ENCODE results near the gene PLA2G2A. TPM values are rescaled to one million over a fixed set of nuclear protein-coding genes. Genes with fewer than 3 reads are reported as not detected.

Gene PLA2G2A
- total and polyA plus RNA-seq, 5 donors from 2014 or later, result not detected

DNA sequence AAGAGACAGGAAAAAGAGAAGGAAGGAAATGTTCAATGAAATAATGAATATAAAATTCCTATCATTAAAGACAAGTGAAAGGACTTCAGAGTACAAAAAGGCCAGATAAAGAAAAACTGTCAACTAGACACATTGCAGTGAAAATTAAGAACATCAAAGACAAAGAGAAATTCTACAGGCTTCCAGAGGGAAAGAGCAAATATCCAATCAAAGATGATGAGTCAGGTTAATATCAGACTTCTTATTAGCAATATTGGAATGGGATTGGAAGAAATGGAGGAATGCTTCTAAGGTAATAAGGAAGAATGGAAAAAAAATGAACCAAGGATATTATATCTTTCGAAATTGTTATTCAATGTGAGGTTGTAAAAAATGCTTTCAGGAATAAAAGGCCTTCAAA is 7.8 kb downstream of the PLA2G2A start:
- Mint-ChIP-seq H3K27me3 (peaks cover 24% of the 10 kb centered on the region), H3K4me1 (no peaks in the 10 kb centered on the region), H3K36me3 (no peaks in the 10 kb centered on the region), H3K4me3 (no peak overlapping the region), H3K27ac (no peak overlapping the region), H3K9me3 (peaks cover 0 to 1% (median 0%) of the 10 kb centered on the region in 7 donors)
- DNase-seq, result no peak
- Histone ChIP-seq H3K27me3 (ENCODE audit: control insufficient read depth, insufficient read depth, low read length) (peaks cover 2% of the 10 kb centered on the region), H3K36me3 (ENCODE audit: control insufficient read depth, insufficient read depth, low read length) (no peaks in the 10 kb centered on the region), H3K27ac (ENCODE audit: insufficient read depth, low read length, poor library complexity, severe bottlenecking) (no peak overlapping the region), H3K4me3 (ENCODE audit: low read depth, low read length) (no peak overlapping the region), H3K4me1 (ENCODE audit: control insufficient read depth, insufficient read depth, low read length, poor library complexity, severe bottlenecking) (no peaks in the 10 kb centered on the region), H3K9me3 (ENCODE audit: control insufficient read depth in 2 of 2, low read length in 2 of 2) (no peaks in the 10 kb centered on the region)
- ATAC-seq (ENCODE audit: low read depth in 2 of 2), result no peak

GRCh38 chr1:19969898-19970660 is 9.3 kb downstream of the PLA2G2A start:
- Histone ChIP-seq H3K9me3 (ENCODE audit: control insufficient read depth in 2 of 2, low read length in 2 of 2) (no peaks in the 10 kb centered on the region), H3K36me3 (ENCODE audit: control insufficient read depth, insufficient read depth, low read length) (no peaks in the 10 kb centered on the region), H3K4me1 (ENCODE audit: control insufficient read depth, insufficient read depth, low read length, poor library complexity, severe bottlenecking) (no peaks in the 10 kb centered on the region), H3K27me3 (ENCODE audit: control insufficient read depth, insufficient read depth, low read length) (no peaks in the 10 kb centered on the region), H3K27ac (ENCODE audit: insufficient read depth, low read length, poor library complexity, severe bottlenecking) (no peak overlapping the region), H3K4me3 (ENCODE audit: low read depth, low read length) (no peak overlapping the region)
- H3K4me3 Mint-ChIP-seq, result no peak overlapping the region
- no peaks in the 10 kb centered on the region for H3K4me1 Mint-ChIP-seq
- H3K9me3 Mint-ChIP-seq, result peaks cover 0 to 2% (median 0%) of the 10 kb centered on the region in 7 donors
- peaks cover 22% of the 10 kb centered on the region for H3K27me3 Mint-ChIP-seq
- DNase-seq, result no peak
- H3K27ac Mint-ChIP-seq, result no peak overlapping the region
- no peak for ATAC-seq (ENCODE audit: low read depth in 2 of 2)
- H3K36me3 Mint-ChIP-seq, result no peaks in the 10 kb centered on the region

- Histone ChIP-seq H3K36me3 (ENCODE audit: control insufficient read depth, insufficient read depth, low read length) (no peaks in the 10 kb centered on the region), H3K9me3 (ENCODE audit: control insufficient read depth in 2 of 2, low read length in 2 of 2) (no peaks in the 10 kb centered on the region), H3K4me1 (ENCODE audit: control insufficient read depth, insufficient read depth, low read length, poor library complexity, severe bottlenecking) (no peaks in the 10 kb centered on the region), H3K4me3 (ENCODE audit: low read depth, low read length) (no peak overlapping the region), H3K27ac (ENCODE audit: insufficient read depth, low read length, poor library complexity, severe bottlenecking) (no peak overlapping the region), H3K27me3 (ENCODE audit: control insufficient read depth, insufficient read depth, low read length) (no peaks in the 10 kb centered on the region)
- H3K9me3 Mint-ChIP-seq, result peaks cover 0 to 5% (median 0%) of the 10 kb centered on the region in 7 donors
- H3K27ac Mint-ChIP-seq, result no peak overlapping the region
- H3K27me3 Mint-ChIP-seq, result peaks cover 17% of the 10 kb centered on the region
- DNase-seq (no peak), ATAC-seq (ENCODE audit: low read depth in 2 of 2) (no peak)
- H3K36me3 Mint-ChIP-seq, result no peaks in the 10 kb centered on the region
- no peaks in the 10 kb centered on the region for H3K4me1 Mint-ChIP-seq
- H3K4me3 Mint-ChIP-seq, result no peak overlapping the region
Measured at GRCh38 chr1:19967808-19968207, 11.6 kb downstream of the PLA2G2A start.

GRCh38 chr1:19964542-19964941 is 14.9 kb downstream of the PLA2G2A start:
- H3K4me1 Mint-ChIP-seq, result no peaks in the 10 kb centered on the region
- ATAC-seq (ENCODE audit: low read depth in 2 of 2), result no peak

DNA sequence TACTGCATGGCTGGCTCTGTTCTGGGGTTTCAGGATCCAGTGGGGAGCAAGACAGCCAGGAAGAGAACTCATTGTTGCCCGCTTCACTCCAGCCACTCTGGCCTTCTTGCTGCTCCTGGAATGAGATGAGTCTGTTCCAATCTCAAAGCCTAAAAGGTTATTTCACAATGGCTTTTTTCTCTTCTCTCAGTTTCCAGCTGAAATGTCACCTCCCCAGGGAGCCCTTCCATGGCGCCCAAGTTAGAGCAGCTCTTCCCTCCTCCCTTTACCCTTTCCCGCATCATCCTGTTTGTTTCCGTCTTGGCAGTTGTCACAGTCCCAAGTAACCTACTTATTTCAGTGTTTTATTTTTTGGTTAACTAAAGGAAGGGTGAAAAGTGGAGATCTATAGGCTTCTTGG is 15.8 kb downstream of the PLA2G2A start:
- Mint-ChIP-seq H3K4me1 (no peaks in the 10 kb centered on the region), H3K4me3 (no peak overlapping the region), H3K9me3 (peaks cover 0 to 8% (median 2%) of the 10 kb centered on the region in 7 donors), H3K27me3 (peaks cover 18% of the 10 kb centered on the region), H3K27ac (no peak overlapping the region), H3K36me3 (no peaks in the 10 kb centered on the region)
- no peak for DNase-seq
- H3K27ac ChIP-seq (ENCODE audit: insufficient read depth, low read length, poor library complexity, severe bottlenecking), result no peak overlapping the region
- no peaks in the 10 kb centered on the region for H3K4me1 ChIP-seq (ENCODE audit: control insufficient read depth, insufficient read depth, low read length, poor library complexity, severe bottlenecking)
- ATAC-seq (ENCODE audit: low read depth in 2 of 2), result no peak
- no peak overlapping the region for H3K4me3 ChIP-seq (ENCODE audit: low read depth, low read length)
- no peaks in the 10 kb centered on the region for H3K9me3 ChIP-seq (ENCODE audit: control insufficient read depth in 2 of 2, low read length in 2 of 2)
- no peaks in the 10 kb centered on the region for H3K36me3 ChIP-seq (ENCODE audit: control insufficient read depth, insufficient read depth, low read length)
- no peaks in the 10 kb centered on the region for H3K27me3 ChIP-seq (ENCODE audit: control insufficient read depth, insufficient read depth, low read length)

More at GRCh38 chr1:19964542-19964941, 14.9 kb downstream of the PLA2G2A start:
- DNase-seq, result no peak
- H3K9me3 Mint-ChIP-seq, result peaks cover 0 to 8% (median 2%) of the 10 kb centered on the region in 7 donors
- H3K9me3 ChIP-seq (ENCODE audit: control insufficient read depth in 2 of 2, low read length in 2 of 2), result no peaks in the 10 kb centered on the region
- no peak overlapping the region for H3K27ac Mint-ChIP-seq
- H3K36me3 Mint-ChIP-seq, result no peaks in the 10 kb centered on the region
- H3K4me3 ChIP-seq (ENCODE audit: low read depth, low read length), result no peak overlapping the region
- H3K27me3 ChIP-seq (ENCODE audit: control insufficient read depth, insufficient read depth, low read length), result no peaks in the 10 kb centered on the region
- H3K4me3 Mint-ChIP-seq, result no peak overlapping the region
- H3K27ac ChIP-seq (ENCODE audit: insufficient read depth, low read length, poor library complexity, severe bottlenecking), result no peak overlapping the region
- H3K36me3 ChIP-seq (ENCODE audit: control insufficient read depth, insufficient read depth, low read length), result no peaks in the 10 kb centered on the region
- peaks cover 18% of the 10 kb centered on the region for H3K27me3 Mint-ChIP-seq
- no peaks in the 10 kb centered on the region for H3K4me1 ChIP-seq (ENCODE audit: control insufficient read depth, insufficient read depth, low read length, poor library complexity, severe bottlenecking)

GRCh38 chr1:19960591-19960990 is 18.8 kb downstream of the PLA2G2A start:
- H3K4me3 Mint-ChIP-seq, result no peak overlapping the region
- DNase-seq (no peak), ATAC-seq (ENCODE audit: low read depth in 2 of 2) (no peak)
- H3K36me3 ChIP-seq (ENCODE audit: control insufficient read depth, insufficient read depth, low read length), result no peaks in the 10 kb centered on the region
- no peak overlapping the region for H3K27ac ChIP-seq (ENCODE audit: insufficient read depth, low read length, poor library complexity, severe bottlenecking)
- H3K4me1 Mint-ChIP-seq, result no peaks in the 10 kb centered on the region
- H3K27me3 ChIP-seq (ENCODE audit: control insufficient read depth, insufficient read depth, low read length), result no peaks in the 10 kb centered on the region
- no peak overlapping the region for H3K27ac Mint-ChIP-seq
- H3K4me1 ChIP-seq (ENCODE audit: control insufficient read depth, insufficient read depth, low read length, poor library complexity, severe bottlenecking), result no peaks in the 10 kb centered on the region
- H3K9me3 Mint-ChIP-seq, result peaks cover 0 to 8% (median 3%) of the 10 kb centered on the region in 7 donors
- H3K27me3 Mint-ChIP-seq, result peaks cover 13% of the 10 kb centered on the region
- H3K9me3 ChIP-seq (ENCODE audit: control insufficient read depth in 2 of 2, low read length in 2 of 2), result no peaks in the 10 kb centered on the region
- no peak overlapping the region for H3K4me3 ChIP-seq (ENCODE audit: low read depth, low read length)
- H3K36me3 Mint-ChIP-seq, result no peaks in the 10 kb centered on the region

DNA sequence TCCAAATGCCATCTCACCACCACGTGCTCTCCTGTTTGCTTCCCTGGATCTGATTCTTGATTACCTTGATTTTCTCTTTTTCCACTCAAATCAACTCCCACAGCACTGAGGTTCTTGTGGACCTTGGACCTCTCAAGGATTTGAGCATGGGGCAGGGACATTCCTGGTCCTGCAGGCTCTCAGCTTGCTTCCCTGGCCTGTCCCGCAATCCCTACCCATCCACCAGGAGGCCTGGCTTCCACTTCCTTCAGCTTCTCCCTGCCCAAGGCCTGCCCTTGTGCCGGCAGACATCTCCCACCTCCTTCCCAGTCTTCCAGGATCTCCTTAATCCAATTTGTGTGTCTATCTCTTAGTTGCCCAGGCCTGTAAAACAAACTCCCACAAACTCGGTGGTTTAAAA is 21.6 kb downstream of the PLA2G2A start:
- no peak for DNase-seq
- no peaks in the 10 kb centered on the region for H3K4me1 ChIP-seq (ENCODE audit: control insufficient read depth, insufficient read depth, low read length, poor library complexity, severe bottlenecking)
- Mint-ChIP-seq H3K36me3 (no peaks in the 10 kb centered on the region), H3K4me3 (no peak overlapping the region), H3K9me3 (peaks cover 0 to 9% (median 3%) of the 10 kb centered on the region in 7 donors), H3K27ac (no peak overlapping the region), H3K27me3 (peaks cover 24% of the 10 kb centered on the region), H3K4me1 (no peaks in the 10 kb centered on the region)
- no peaks in the 10 kb centered on the region for H3K36me3 ChIP-seq (ENCODE audit: control insufficient read depth, insufficient read depth, low read length)
- H3K9me3 ChIP-seq (ENCODE audit: control insufficient read depth in 2 of 2, low read length in 2 of 2), result no peaks in the 10 kb centered on the region
- peaks cover 2% of the 10 kb centered on the region for H3K27me3 ChIP-seq (ENCODE audit: control insufficient read depth, insufficient read depth, low read length)
- no peak for ATAC-seq (ENCODE audit: low read depth in 2 of 2)
- no peak overlapping the region for H3K27ac ChIP-seq (ENCODE audit: insufficient read depth, low read length, poor library complexity, severe bottlenecking)
- no peak overlapping the region for H3K4me3 ChIP-seq (ENCODE audit: low read depth, low read length)

DNA sequence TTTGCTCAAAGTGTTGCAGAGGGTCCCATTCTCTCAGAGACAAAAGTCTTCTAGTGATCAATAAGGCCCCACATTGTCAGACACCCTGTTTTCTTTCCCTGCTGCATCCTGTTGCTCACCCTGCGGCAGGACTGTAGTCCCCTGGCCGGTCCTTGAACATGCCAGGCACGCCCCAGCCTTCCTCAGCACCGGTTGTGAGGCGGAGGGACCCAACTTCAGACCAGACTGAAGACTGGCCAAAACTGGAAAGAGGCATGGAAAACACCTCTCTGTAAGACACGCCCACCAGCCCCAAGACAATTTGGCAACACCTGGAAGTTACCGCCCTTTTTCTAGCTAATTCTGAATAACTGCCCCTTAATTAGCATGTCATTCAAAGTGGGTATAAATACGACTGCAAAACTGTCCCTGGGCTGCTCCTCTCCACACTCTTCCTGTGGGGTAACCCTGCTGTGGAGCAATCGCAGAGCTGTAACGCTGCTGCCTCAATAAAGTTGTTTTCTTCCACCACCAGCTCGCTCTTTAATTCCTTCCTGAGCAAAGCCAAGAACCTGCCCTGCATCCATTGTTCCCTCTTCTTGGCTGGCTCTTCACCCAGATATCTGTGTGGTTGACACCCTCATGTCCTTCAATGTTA is 23.8 kb downstream of the PLA2G2A start:
- no peaks in the 10 kb centered on the region for H3K9me3 ChIP-seq (ENCODE audit: control insufficient read depth in 2 of 2, low read length in 2 of 2)
- DNase-seq, result no peak
- no peak overlapping the region for H3K4me3 ChIP-seq (ENCODE audit: low read depth, low read length)
- ATAC-seq (ENCODE audit: low read depth in 2 of 2), result no peak
- no peaks in the 10 kb centered on the region for H3K36me3 ChIP-seq (ENCODE audit: control insufficient read depth, insufficient read depth, low read length)
- H3K27ac Mint-ChIP-seq, result no peak overlapping the region
- peaks cover 0 to 6% (median 2%) of the 10 kb centered on the region in 7 donors for H3K9me3 Mint-ChIP-seq
- H3K36me3 Mint-ChIP-seq, result no peaks in the 10 kb centered on the region
- H3K4me1 ChIP-seq (ENCODE audit: control insufficient read depth, insufficient read depth, low read length, poor library complexity, severe bottlenecking), result no peaks in the 10 kb centered on the region
- no peak overlapping the region for H3K4me3 Mint-ChIP-seq
- H3K4me1 Mint-ChIP-seq, result no peaks in the 10 kb centered on the region
- H3K27ac ChIP-seq (ENCODE audit: insufficient read depth, low read length, poor library complexity, severe bottlenecking), result no peak overlapping the region
- H3K27me3 ChIP-seq (ENCODE audit: control insufficient read depth, insufficient read depth, low read length), result peaks cover 2% of the 10 kb centered on the region
- H3K27me3 Mint-ChIP-seq, result peaks cover 23% of the 10 kb centered on the region

All from CD4-positive, CD25-positive, alpha-beta regulatory T cell (primary cell).